GM19463 (cell line): ENCODE data around the gene TRAF3.
A peak's percentile ranks its signal among the peaks of the same experiment; 100 is the strongest.
"Not testable (repeated sequence)": the region's sequence is repeated elsewhere in the genome, so short reads cannot be mapped to it uniquely, and the experiment has no call there.

ENCODE experiments used
- ATAC-seq: cut with Tn5 transposase; IDR thresholded peaks from one replicate; pipeline ENCODE4 v1.9.1; 2021; ENCODE audit warnings: mild to moderate bottlenecking, moderate library complexity; ENCODE audit not compliant: unreplicated experiment

TRAF3 gene

DNA sequence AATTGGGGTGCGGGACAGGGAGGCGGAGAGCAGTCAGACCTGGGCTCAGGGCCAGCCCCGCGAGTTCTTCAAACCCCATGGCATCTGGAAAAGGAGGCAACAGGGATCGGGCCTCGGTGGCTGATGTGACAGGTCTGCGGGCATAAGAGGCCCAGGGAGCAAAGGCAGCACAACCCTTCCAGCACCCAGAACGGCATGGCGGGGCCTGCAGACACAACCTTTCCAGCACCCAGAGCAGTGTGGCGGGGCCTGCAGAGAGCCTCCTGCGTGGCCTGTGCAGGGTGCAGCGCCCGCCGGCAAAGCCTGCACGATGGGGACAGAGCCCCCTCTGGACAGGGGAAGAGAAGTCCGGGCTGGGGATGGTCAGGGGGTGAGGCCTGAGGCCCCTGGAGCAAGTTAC lies 26.2 kb upstream of the TRAF3 start:
- no peak for ATAC-seq

- no peak for ATAC-seq
Measured at GRCh38 chr14:102752239-102752847, 24.9 kb upstream of the TRAF3 start.

- peak; percentile 54 for ATAC-seq
Measured at GRCh38 chr14:102754370-102755262, 22.6 kb upstream of the TRAF3 start.

GRCh38 chr14:102757646-102758045 lies 19.6 kb upstream of the TRAF3 start:
- no peak for ATAC-seq

- ATAC-seq = no peak
Measured at GRCh38 chr14:102758087-102758486, 19.2 kb upstream of the TRAF3 start.

DNA sequence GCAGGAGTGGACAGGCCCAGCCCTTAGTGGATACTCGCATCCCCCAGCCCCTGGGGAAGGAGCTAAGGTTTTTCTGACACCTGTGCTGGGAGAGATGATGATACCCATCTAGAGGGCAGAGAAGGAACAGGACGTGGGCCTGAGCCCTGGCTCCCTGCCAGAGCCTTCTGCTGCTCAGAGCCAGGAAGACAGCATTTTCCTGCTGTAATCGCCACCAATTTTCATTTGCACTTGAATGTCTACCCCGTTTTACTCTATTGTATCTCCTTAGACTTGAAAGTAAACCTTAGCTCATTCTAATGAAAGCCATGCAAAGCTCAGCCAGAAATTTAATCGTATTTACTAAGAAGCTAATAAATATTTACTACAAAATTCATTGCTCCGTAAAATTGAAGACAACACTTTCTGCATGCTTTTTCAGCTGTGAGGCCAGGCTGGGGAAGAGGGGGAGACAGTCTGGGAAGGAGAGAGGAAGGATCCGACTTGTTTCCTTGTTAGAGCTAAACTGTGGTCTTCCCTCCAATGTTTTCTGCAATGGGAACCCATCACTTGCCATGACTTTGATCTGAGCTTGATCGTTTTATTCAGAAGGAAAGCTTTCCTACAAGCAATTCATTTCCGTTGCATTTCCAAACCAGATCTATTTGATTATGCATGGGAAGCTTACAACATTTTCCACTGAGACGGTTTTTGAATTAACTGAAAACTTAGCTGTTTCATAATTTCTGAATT lies 17.6 kb upstream of the TRAF3 start:
- no peak for ATAC-seq

GRCh38 chr14:102760496-102761193 lies 16.6 kb upstream of the TRAF3 start:
- no peak for ATAC-seq

DNA sequence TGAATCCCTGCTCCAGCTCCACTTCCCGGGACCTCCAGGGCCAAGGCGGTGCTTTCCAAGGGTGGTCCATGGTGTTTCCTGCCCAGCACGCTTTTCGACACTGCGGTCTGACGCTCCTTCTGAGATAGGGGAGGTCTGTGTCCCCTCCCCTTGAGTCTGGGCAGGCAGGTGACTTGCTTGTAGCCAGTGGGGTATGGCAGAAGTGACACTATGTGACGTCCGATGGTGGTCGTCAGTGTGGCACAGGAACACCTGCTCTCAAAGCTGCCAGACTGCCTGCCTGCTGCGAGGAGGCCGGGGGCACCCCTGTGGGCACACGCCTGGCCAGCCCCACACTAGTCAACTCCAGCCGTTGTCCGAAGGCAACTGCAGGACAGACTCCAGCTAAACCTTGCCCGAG lies 16.0 kb upstream of the TRAF3 start:
- no peak for ATAC-seq

GRCh38 chr14:102764220-102764671 lies 13.0 kb upstream of the TRAF3 start:
- ATAC-seq = peak; percentile 76

DNA sequence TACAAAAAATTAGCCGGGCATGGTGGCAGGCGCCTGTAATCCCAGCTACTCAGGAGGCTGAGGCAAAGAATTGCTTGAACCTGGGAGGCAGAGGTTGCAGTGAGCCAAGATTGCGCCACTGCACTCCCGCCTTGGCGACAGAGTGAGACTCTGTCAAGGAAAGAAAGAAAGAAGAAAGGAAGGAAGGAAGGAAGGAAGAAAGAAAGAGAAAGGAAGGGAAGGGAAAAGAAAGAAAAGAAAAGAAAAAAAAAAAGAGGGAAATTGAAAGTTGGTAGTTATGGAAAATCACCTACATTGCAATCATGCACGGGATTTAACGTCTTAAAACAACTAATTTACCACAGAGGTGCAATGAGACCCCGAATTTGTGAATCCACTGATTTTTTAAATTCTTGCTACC lies 11.5 kb upstream of the TRAF3 start:
- not testable (repeated sequence) for ATAC-seq

GRCh38 chr14:102768223-102769048 lies 8.8 kb upstream of the TRAF3 start:
- peak; percentile 45 for ATAC-seq

GRCh38 chr14:102769049-102769327 lies 8.3 kb upstream of the TRAF3 start:
- no peak for ATAC-seq

DNA sequence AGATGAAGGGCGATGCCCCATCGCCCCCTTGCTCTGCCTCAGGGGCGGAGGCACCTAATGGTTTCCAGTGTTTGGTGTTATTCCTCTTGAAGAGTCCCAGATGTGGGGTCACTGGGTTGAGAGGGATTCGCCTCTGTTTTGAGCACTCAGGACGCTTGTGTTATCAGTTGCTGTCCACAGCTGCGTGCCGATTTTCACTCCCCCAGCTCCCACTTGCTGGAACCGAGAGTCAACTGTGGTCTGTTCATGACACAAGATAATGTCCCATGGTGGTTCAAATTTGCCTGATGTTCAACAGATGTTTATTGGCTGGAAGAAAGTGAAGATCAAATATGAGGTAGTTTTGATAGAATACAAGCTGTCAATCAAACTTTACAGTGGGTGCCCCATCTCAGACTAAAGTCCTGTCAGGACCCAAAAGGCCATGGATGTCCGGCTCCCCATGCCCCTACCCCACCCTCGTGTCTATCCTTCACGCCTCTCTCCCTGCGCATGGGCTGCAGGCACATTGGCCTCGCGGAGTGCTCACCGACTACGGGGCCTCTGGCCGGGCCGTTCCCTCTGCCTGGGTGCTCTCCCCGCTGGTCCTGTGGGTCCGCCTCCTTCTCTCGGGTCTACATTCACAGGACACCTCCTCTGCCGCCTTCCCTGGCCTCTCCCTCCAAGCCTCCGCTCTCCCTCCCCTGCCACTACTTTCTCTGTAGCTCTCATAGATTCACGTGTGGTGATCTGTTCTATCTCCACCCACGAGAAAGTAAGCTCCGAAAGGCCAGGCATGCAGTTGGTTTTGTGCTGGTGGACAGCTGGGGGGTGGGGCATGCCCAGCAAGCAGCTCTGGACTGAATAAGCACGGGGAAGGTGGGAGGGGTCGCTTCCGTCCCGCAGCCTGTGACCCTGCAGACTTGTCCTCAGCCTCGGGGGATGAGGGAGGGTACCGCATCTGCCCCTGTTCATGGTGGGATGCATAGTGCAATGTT lies 6.8 kb upstream of the TRAF3 start:
- ATAC-seq = no peak

DNA sequence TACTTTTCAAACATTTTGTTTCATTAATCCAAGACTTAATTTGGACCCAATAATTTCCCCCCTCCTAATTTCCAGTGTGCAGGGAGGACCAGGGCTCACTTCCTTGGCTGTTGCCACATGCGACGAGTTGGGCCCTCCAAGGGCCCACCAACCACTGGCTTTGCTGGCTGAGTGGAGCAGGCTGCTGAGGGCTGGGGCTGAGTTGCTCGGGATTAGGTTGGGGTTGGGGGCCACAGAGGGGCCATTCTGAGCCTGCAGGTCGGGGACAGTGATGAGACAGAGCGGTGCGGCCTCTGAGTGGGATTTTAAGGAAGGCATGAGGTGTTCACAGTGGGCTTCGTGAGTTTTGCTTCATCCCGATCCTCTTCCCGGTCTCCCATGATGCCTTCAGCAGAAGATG lies 6.1 kb upstream of the TRAF3 start:
- no peak for ATAC-seq

- no peak for ATAC-seq
Measured at GRCh38 chr14:102772781-102773570, 4.3 kb upstream of the TRAF3 start.

- no peak for ATAC-seq
Measured at GRCh38 chr14:102774391-102775153, 2.7 kb upstream of the TRAF3 start.

- ATAC-seq = no peak
Measured at GRCh38 chr14:102775855-102776760, 1.1 kb upstream of the TRAF3 start.
